Esophagus muscularis mucosa (tissue), 3 donors: ENCODE data around the gene LIPT1.

Experiments
- EP300 ChIP-seq: sonication (generic); formaldehyde crosslinking; IDR thresholded peaks from one replicate; pipeline ENCODE4 v1.6.1; 2017; ENCODE audit warnings: antibody characterized with exemption
- POLR2A ChIP-seq: fragments of 450-650 bp; IDR thresholded peaks from one replicate; pipeline ENCODE4 v1.6.1; 2017; ENCODE audit warnings: antibody characterized with exemption, moderate library complexity, mild to moderate bottlenecking, low read depth
- POLR2AphosphoS5 ChIP-seq, 2 donors: sonication (generic); formaldehyde crosslinking; IDR thresholded peaks; one replicate each; pipeline ENCODE4 v1.6.1; 2017; ENCODE audit warnings: antibody characterized with exemption in 2 of 2

- TF ChIP-seq POLR2A (no peak), EP300 (no peak), POLR2AphosphoS5 (IDR thresholded peaks at IDR 0.05) (no peak)
Observed at GRCh38 chr2:99140860-99141109, 14.0 kb upstream of the LIPT1 start.
